ENCODE data around the gene NKX6-2.
"Not testable (repeated sequence)": the region's sequence is repeated elsewhere in the genome, so short reads cannot be mapped to it uniquely, and the experiment has no call there.

NKX6-2 gene

GRCh38 chr10:132785723-132786475 is at the start of gene NKX6-2:
Gene NKX6-2 (minus strand): TSS chr10:132786147. CDS start chr10:132785948, 199 bp downstream.
- peak; percentile 10 for DNase-seq (ENCODE audit: low read depth)

- no peak for DNase-seq (ENCODE audit: low read depth)
These were observed 49.2 kb upstream of the NKX6-2 start for GRCh38 chr10:132834891-132835847.

DNA sequence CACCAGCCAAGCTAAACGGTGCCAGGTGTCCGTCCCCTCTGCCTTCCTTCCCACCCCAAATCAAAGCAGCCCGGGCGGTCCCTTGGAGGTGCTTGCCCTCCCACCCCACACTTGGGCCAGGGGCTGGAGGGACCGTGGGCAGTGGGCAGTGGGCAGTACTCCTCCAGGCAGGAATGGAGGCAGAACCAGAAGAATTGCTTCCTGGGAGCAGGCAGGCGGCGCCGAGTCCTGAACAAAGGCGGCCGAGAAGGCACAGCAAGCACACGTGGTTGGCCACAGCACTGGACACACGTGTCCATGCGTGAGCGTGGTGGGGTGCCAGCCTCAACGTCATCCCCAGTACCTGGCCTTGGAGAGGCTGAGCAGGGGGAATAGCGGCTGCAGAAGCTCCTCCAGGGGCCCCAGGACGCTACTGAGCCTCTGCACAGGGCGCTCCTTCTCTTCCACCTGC is 48.4 kb upstream of the NKX6-2 start:
- DNase-seq (ENCODE audit: low read depth), result no peak

- DNase-seq (ENCODE audit: low read depth), result no peak
These were observed 47.6 kb upstream of the NKX6-2 start for GRCh38 chr10:132833421-132834111.

DNA sequence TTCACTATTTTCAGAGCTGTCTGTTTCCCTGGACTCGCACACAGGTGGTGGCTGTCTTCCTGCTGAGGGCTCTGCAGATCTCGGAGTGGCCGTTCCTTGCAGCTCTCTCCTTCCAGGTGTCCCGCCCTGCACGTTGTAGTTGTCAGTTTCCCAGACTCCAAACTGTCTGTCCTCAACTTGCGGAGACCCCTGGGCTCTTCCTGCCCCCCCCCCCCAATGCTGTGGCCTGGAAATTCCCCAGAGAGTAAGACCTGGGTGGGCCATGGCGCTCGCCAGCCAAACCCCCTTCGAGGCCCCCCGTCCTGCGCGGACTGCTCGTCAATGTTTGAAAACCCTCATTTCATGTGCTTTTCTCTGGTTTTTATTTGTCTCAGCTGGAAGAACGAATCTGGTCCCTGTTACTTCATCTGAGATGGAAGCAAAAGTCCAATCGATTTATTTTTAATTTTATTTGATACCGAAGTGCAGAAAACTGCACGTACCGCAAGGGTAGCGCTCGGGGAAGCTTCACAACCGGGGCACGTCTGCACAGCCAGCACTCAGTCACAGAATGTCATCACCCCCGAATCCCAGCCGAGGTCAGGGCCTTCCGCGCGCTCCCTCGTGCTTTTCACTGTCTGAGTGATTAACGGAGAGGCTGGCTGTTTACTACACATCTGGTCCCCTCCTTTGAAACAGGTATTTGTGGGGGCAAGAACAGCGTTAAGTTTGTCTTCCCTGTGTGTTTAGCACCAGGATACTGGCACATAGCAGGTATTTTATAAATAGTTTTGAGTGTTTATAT is 46.4 kb upstream of the NKX6-2 start:
- no peak for DNase-seq (ENCODE audit: low read depth)

- DNase-seq (ENCODE audit: low read depth), result no peak
These were observed 43.5 kb upstream of the NKX6-2 start for GRCh38 chr10:132829403-132829802.

GRCh38 chr10:132828681-132829080 is 42.7 kb upstream of the NKX6-2 start:
- DNase-seq (ENCODE audit: low read depth), result no peak

DNA sequence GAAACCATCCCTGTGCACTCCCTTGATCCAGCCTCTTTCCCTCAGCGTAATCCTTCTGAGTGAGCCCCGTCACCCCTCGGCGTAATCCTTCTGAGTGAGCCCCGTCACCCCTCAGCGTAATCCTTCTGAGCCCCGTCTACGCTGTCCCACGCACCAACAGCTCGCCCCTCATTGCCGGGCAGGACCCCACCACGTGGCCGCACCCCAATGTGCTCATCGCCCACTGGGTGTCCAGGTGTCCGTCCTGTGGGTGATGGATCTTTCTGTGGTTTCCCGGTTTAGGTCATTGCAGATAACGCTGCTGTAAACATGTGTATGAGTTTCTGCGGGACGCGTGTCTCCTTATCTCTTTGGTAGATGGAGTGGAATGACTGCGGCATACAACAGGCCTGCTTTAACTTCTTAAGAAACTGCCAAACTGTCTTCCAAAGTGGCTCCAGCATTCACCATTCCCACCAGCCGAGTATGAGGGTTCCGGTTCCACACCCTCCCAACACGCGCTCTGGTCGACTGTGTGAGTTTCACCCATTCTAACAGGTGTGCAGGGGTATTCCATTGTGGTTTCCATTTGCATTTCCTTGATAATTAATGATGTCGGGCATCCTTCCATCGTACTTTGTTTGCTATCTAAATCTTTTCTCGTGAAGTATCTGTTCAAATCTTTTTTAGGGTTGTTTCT is 42.1 kb upstream of the NKX6-2 start:
- DNase-seq (ENCODE audit: low read depth), result no peak

DNA sequence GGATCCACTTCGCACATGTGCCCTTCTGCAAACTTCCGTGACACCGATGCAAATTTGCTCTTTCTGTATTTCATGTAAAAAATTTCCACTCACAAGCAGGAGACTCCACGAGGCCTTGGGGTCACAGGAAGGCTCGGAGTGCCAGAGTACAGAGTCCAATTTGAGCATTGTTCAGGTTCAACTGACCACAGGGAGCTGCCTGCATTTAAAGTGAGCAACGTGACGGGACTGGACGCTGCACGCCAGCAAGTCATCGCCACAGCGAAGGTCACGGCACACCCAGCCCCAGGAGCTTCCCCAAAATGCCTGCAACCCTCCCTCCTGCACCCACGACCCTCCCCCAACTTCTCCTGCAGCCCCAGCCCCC is 41.5 kb upstream of the NKX6-2 start:
- DNase-seq (ENCODE audit: low read depth), result no peak

GRCh38 chr10:132826524-132827422 is 40.8 kb upstream of the NKX6-2 start:
- DNase-seq (ENCODE audit: low read depth), result no peak

DNA sequence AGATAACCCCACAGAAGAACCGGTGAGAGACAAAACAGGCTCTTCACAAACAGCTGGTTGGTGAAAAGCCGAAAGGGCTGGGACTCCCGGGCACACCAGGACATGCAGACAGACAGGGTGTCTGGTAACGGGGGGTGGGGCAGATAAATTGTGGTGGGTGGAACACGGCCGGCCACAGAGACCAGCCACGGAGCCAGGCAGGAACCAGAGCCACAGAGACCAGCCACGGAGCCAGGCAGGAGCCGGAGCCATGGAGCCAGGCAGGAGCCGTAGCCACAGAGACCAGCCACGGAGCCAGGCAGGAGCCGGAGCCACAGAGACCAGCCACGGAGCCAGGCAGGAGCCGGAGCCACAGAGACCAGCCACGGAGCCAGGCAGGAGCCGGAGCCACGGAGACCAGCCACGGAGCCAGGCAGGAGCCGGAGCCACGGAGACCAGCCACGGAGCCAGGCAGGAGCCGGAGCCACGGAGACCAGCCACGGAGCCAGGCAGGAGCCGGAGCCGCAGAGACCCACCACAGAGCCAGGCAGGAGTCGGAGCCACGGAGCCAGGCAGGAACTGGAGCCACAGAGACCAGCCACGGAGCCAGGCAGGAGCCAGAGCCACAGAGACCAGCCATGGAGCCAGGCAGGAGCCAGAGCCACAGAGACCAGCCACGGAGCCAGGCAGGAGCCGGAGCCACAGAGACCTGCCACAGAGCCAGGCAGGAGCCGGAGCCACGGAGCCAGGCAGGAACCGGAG is 40.0 kb upstream of the NKX6-2 start:
- not testable (repeated sequence) for DNase-seq (ENCODE audit: low read depth)

GRCh38 chr10:132820056-132820455 is 34.1 kb upstream of the NKX6-2 start:
- no peak for DNase-seq (ENCODE audit: low read depth)

DNA sequence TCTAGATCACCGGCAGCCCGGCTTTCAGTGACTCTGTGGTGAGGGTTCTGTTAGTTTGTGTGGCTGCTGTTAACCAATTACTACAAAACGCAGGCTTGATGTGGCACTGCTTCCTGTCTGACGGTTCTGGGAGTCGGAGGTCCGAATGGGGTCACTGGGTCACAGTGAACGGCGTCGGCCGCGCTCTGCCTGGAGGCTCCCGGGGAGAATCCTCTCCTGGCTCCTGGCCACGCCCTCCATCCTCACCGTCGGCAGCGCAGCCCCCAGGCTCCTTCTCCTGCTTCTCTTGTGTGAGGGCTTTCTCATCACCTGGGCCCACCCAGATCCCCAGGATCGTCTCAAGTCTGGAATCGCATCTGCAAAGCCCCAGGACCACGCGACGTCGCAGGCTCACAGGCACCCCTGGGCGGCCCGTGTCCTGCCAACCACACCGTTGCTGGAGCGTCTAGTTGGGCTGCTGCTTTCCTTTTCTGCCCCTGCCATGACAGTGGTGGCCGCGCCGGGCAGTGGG is 31.8 kb upstream of the NKX6-2 start:
- DNase-seq (ENCODE audit: low read depth), result no peak

- no peak for DNase-seq (ENCODE audit: low read depth)
These were observed 30.8 kb upstream of the NKX6-2 start for GRCh38 chr10:132816718-132817117.

GRCh38 chr10:132815168-132815857 is 29.4 kb upstream of the NKX6-2 start:
- DNase-seq (ENCODE audit: low read depth), result no peak

DNA sequence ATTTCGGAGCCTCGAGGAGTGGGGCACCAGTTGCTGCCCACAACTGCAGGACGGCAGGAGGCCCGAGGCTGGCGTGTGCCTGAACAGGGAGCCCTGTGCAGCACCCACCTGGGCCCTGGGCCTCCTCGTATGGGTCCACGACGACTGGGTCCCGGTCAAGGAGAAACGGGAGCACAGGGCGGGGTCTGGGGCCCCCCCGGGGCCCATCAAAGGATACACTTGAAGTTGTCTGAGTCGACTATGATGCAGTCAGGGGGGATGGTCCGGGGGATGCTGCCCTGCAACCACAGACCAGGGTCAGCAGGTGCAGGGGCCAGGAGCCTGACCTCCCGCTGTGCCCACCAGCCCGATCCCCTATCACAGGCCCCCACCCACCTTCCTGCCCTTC is 28.5 kb upstream of the NKX6-2 start:
- no peak for DNase-seq (ENCODE audit: low read depth)

DNA sequence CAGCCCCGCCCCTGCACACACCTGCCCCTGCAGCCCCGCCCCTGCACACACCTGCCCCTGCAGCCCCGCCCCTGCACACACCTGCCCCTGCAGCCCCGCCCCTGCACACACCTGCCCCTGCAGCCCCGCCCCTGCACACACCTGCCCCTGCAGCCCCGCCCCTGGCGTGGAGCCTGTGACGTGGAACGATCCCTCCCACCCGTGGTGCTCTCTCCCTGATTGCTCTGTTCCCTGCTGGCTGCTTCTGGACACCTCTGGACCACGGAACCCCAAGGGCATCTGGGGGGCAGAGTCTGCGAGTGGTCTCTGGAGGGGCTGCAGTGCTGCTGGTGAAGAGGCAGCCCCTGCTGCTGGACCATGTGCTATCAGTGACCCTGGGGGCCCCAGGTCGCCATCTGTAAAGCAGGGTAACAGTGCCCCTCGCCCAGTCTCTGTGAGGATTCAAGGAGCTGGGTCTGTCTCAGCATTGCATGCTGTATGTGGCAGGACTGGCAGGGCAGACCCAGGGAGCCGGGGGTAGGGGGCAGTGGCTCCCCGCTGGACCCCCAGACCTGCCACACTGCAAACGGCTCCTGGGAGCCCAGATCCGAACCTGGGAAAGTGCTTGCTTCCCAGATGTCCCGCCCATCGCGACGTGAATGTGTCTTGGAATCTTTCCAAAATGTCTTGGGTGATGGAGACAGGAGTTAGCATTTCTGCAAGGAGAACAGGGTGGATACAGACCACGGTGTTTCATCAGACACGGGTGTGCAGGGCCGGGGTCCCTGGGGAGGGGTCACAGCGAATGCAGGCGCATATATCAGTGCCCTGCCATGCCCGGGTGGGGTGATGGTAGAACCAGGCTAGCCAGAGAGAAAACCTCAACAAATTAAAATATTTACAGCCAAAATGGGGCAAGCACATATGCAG is 27.9 kb upstream of the NKX6-2 start:
- DNase-seq (ENCODE audit: low read depth), result no peak
